Astrocyte (in vitro differentiated cells and primary cell): ENCODE results near the gene ORC1. TPM values are rescaled to one million over a fixed set of nuclear protein-coding genes. Genes with fewer than 3 reads are reported as not detected.

ENCODE experiments used
- DNase-seq: peaks from one replicate; pipeline ENCODE4 v3.0.0-alpha.2; 2010; ENCODE audit warnings: low read depth
- FAIRE-seq: peaks from 2 replicates; lab custom pipeline; 2011; peaks lifted over from hg19 to GRCh38; lab: Jason Lieb, UNC
- H2AFZ ChIP-seq: 2 replicates; pipeline ENCODE4 v1.6.0; 2012; ENCODE audit warnings: low read depth, low read length, inconsistent platforms
- H3K27ac ChIP-seq: 2 replicates; pipeline ENCODE4 v1.5.1; 2011; ENCODE audit warnings: low read depth, low read length, inconsistent platforms
- H3K27me3 ChIP-seq: 2 replicates; pipeline ENCODE4 v1.6.0; 2011; ENCODE audit warnings: low read length, inconsistent platforms; ENCODE audit not compliant: insufficient read depth
- H3K36me3 ChIP-seq: 2 replicates; pipeline ENCODE4 v1.5.1; 2011; ENCODE audit warnings: low read length, inconsistent platforms; ENCODE audit not compliant: insufficient read depth
- H3K4me1 ChIP-seq: 2 replicates; pipeline ENCODE4 v1.5.1; 2011; ENCODE audit warnings: low read length, inconsistent platforms; ENCODE audit not compliant: insufficient read depth
- H3K4me2 ChIP-seq: 2 replicates; pipeline ENCODE4 v1.6.0; 2012; ENCODE audit warnings: low read length, inconsistent platforms
- H3K4me3 ChIP-seq: 2 replicates; pipeline ENCODE4 v1.5.1; 2011; ENCODE audit warnings: low read depth, mild to moderate bottlenecking, low read length, inconsistent platforms; ENCODE audit not compliant: insufficient read depth
- H3K79me2 ChIP-seq: 2 replicates; pipeline ENCODE4 v1.6.0; 2012; ENCODE audit warnings: mild to moderate bottlenecking, low read length, inconsistent platforms; ENCODE audit not compliant: insufficient read depth
- H3K9ac ChIP-seq: 2 replicates; pipeline ENCODE4 v1.6.0; 2012; ENCODE audit warnings: mild to moderate bottlenecking, low read length, inconsistent platforms
- H3K9me3 ChIP-seq: 2 replicates; pipeline ENCODE4 v1.5.1; 2012; ENCODE audit warnings: low read depth, mild to moderate bottlenecking, low read length, inconsistent platforms; ENCODE audit not compliant: insufficient read depth
- H4K20me1 ChIP-seq: 2 replicates; pipeline ENCODE4 v1.6.0; 2012; ENCODE audit warnings: low read length, inconsistent platforms; ENCODE audit not compliant: insufficient read depth
- H3K27ac Mint-ChIP-seq: one replicate; pipeline ENCODE4 v1.8.0; 2021; ENCODE audit warnings: mild to moderate bottlenecking, mixed read lengths; ENCODE audit not compliant: unreplicated experiment
- H3K27me3 Mint-ChIP-seq: one replicate; pipeline ENCODE4 v1.8.0; 2021; ENCODE audit warnings: low read depth, mixed read lengths; ENCODE audit not compliant: unreplicated experiment
- H3K36me3 Mint-ChIP-seq: one replicate; pipeline ENCODE4 v1.8.0; 2021; ENCODE audit warnings: low read depth, mixed read lengths; ENCODE audit not compliant: unreplicated experiment
- H3K4me1 Mint-ChIP-seq: one replicate; pipeline ENCODE4 v1.8.0; 2021; ENCODE audit warnings: low read depth, mixed read lengths; ENCODE audit not compliant: unreplicated experiment
- H3K4me3 Mint-ChIP-seq: one replicate; pipeline ENCODE4 v1.8.0; 2021; ENCODE audit warnings: mild to moderate bottlenecking, moderate library complexity, mixed read lengths; ENCODE audit not compliant: unreplicated experiment
- H3K9me3 Mint-ChIP-seq: one replicate; pipeline ENCODE4 v1.8.0; 2021; ENCODE audit warnings: mild to moderate bottlenecking, mixed read lengths; ENCODE audit not compliant: unreplicated experiment
- CTCF ChIP-seq: IDR thresholded peaks from 2 replicates; pipeline ENCODE4 v1.5.1; 2011; ENCODE audit warnings: low read depth, mild to moderate bottlenecking, inconsistent platforms, low read length, moderate library complexity; ENCODE audit not compliant: insufficient read depth
- EZH2 ChIP-seq: IDR thresholded peaks from 2 replicates; pipeline ENCODE4 v1.6.1; 2012; ENCODE audit warnings: mild to moderate bottlenecking, low read length, inconsistent platforms; ENCODE audit not compliant: insufficient read depth
- total RNA-seq: library from RNA; stranded (reverse); gene quantifications from 2 replicates; pipeline ENCODE4 v1.2.1, GENCODE V29; 2021

Gene ORC1
- total RNA-seq, 1 donor from 2014 or later = 2.1 TPM

DNA sequence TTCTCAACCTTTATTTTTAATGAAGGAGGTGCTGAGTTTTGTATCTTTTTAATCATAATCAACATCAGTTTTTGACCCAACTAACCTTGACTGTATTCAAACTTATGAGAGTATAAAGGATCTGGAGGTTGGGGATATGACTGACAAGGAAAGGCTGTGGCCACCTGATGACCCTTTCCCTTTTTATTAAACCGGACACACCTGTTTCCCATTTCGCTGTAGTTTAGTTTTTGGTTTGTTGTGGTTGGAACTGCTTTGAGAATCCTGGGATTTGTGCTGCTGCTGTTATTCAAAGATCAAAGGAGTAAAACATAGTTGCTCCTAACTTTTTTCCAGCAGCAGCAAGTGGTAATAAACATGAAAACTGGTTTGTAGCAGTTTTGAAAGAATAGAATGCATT is 12.6 kb upstream of the ORC1 start:
- Histone ChIP-seq H3K9ac (no peak overlapping the region), H3K36me3 (peaks cover 69% of the 10 kb centered on the region), H3K27ac (no peak overlapping the region), H3K4me1 (no peaks in the 10 kb centered on the region), H3K27me3 (no peaks in the 10 kb centered on the region), H3K4me3 (no peak overlapping the region), H2AFZ (no peak overlapping the region), H3K4me2 (no peak overlapping the region), H3K79me2 (peaks cover 5% of the 10 kb centered on the region), H3K9me3 (no peaks in the 10 kb centered on the region), H4K20me1 (no peaks in the 10 kb centered on the region)
- Mint-ChIP-seq H3K27ac (no peak overlapping the region), H3K4me3 (no peak overlapping the region), H3K4me1 (no peaks in the 10 kb centered on the region), H3K36me3 (peaks cover 16% of the 10 kb centered on the region), H3K27me3 (no peaks in the 10 kb centered on the region), H3K9me3 (no peaks in the 10 kb centered on the region)
- DNase-seq (no peak), FAIRE-seq (no peak)
- no peak for TF ChIP-seq EZH2
- no peak for TF ChIP-seq CTCF

DNA sequence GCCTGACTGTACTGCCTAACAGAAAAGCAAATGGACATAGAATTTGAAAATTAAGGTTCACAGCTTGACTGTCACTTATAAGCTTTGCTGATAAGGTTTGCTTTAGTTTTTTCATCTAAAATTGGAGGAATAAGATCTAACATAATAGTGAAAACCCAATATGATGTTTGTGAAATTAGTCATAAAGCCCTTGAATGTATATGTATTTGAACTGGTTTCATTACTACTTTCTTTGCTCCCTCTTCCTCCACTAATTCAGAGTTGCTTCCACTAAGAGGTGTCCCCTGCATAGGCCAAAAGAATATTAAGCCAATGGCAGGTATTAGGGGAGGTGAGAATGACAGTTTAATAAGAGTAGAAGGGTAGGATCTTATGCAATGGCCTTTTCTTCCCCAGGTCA is 10.7 kb upstream of the ORC1 start:
- no peak overlapping the region for H3K4me3 ChIP-seq
- H4K20me1 ChIP-seq = no peaks in the 10 kb centered on the region
- peaks cover 65% of the 10 kb centered on the region for H3K36me3 ChIP-seq
- no peaks in the 10 kb centered on the region for H3K27me3 ChIP-seq
- DNase-seq = no peak
- FAIRE-seq = no peak
- no peak overlapping the region for H3K4me2 ChIP-seq
- H2AFZ ChIP-seq = no peak overlapping the region
- no peaks in the 10 kb centered on the region for H3K4me1 ChIP-seq
- TF ChIP-seq EZH2 (no peak), CTCF (no peak)
- Mint-ChIP-seq H3K9me3 (no peaks in the 10 kb centered on the region), H3K27me3 (no peaks in the 10 kb centered on the region), H3K4me1 (no peaks in the 10 kb centered on the region), H3K36me3 (peaks cover 16% of the 10 kb centered on the region), H3K4me3 (no peak overlapping the region), H3K27ac (no peak overlapping the region)
- H3K9me3 ChIP-seq = no peaks in the 10 kb centered on the region
- H3K79me2 ChIP-seq = no peaks in the 10 kb centered on the region
- H3K27ac ChIP-seq = no peak overlapping the region
- no peak overlapping the region for H3K9ac ChIP-seq

DNA sequence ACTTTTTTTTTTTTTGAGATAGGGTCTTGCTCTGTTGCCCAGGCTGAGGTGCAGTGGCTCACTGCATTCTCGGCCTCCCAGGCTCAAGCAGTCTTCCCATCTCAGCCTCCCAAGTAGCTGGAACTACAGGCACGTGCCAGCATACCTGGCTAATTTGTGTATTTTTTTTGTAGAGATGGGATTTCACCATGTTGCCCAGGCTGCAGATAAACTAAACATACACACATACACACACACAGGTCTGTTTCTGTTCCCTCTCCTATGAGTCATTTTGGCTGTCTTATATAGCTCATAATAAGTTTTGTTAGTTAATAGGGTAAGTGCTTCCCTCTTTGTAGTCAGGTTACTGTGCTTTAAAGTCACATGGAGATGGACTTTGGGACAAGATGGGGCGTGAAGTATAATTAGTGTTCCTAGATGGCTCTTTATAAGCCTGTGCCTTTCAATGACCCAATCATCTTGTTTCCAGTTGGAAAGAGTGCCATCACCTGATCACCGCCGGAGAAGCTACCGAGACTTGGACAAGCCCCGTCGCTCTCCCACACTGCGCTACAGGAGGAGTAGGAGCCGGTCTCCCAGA is 9.3 kb upstream of the ORC1 start:
- H3K36me3 Mint-ChIP-seq = peaks cover 20% of the 10 kb centered on the region
- no peak overlapping the region for H2AFZ ChIP-seq
- H3K4me3 Mint-ChIP-seq = no peak overlapping the region
- no peaks in the 10 kb centered on the region for H3K4me1 Mint-ChIP-seq
- peaks cover 74% of the 10 kb centered on the region for H3K36me3 ChIP-seq
- peaks cover 5% of the 10 kb centered on the region for H4K20me1 ChIP-seq
- TF ChIP-seq EZH2 (no peak), CTCF (no peak)
- H3K9me3 Mint-ChIP-seq = no peaks in the 10 kb centered on the region
- H3K9me3 ChIP-seq = no peaks in the 10 kb centered on the region
- no peak for DNase-seq
- no peak overlapping the region for H3K4me3 ChIP-seq
- no peak for FAIRE-seq
- no peaks in the 10 kb centered on the region for H3K4me1 ChIP-seq
- H3K27ac ChIP-seq = no peak overlapping the region
- no peak overlapping the region for H3K9ac ChIP-seq
- H3K27me3 Mint-ChIP-seq = no peaks in the 10 kb centered on the region
- no peak overlapping the region for H3K27ac Mint-ChIP-seq
- no peak overlapping the region for H3K4me2 ChIP-seq
- no peaks in the 10 kb centered on the region for H3K79me2 ChIP-seq
- no peaks in the 10 kb centered on the region for H3K27me3 ChIP-seq
